Measurements from ENCODE around the gene ZNF594.

ZNF594 gene

DNA sequence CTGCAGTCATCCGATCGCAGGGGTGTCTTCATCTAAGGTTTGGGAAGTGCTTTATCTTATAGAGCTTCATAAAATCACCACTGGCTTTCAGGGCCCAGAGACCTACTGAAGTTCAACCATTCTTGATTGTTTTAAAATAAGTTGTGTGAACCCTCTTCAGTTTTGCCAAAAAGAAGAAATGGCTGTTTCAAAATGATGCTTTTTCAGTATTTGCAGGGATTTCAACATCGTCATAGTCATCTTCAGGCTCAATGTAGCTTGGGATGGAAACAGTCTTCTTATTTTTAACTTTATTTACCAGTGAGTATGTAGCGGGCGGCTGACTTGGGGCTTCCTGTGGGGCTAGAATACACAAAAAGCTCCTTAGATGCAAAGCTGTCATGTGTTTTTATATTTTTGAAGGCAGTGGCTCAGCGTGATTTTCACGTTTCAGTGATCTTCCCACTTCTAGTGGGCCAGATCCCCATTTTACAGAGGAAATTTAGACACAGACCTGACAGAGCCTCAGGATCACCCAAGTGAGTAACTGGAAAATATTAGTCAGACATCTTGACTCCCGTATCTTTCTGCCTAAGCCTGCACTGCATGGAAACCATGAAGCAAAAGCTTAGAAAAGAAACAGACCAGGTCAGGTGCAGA lies 19.1 kb upstream of the ZNF594 start:
- no peak for DNase-seq (ENCODE audit: insufficient read length, low spot score)
- no peak for FAIRE-seq
- TF ChIP-seq, protein P1, sequence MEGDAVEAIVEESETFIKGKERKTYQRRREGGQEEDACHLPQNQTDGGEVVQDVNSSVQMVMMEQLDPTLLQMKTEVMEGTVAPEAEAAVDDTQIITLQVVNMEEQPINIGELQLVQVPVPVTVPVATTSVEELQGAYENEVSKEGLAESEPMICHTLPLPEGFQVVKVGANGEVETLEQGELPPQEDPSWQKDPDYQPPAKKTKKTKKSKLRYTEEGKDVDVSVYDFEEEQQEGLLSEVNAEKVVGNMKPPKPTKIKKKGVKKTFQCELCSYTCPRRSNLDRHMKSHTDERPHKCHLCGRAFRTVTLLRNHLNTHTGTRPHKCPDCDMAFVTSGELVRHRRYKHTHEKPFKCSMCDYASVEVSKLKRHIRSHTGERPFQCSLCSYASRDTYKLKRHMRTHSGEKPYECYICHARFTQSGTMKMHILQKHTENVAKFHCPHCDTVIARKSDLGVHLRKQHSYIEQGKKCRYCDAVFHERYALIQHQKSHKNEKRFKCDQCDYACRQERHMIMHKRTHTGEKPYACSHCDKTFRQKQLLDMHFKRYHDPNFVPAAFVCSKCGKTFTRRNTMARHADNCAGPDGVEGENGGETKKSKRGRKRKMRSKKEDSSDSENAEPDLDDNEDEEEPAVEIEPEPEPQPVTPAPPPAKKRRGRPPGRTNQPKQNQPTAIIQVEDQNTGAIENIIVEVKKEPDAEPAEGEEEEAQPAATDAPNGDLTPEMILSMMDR (IDR thresholded peaks at IDR 0.05; ENCODE audit: insufficient read depth, missing control alignments) = no peak

DNA sequence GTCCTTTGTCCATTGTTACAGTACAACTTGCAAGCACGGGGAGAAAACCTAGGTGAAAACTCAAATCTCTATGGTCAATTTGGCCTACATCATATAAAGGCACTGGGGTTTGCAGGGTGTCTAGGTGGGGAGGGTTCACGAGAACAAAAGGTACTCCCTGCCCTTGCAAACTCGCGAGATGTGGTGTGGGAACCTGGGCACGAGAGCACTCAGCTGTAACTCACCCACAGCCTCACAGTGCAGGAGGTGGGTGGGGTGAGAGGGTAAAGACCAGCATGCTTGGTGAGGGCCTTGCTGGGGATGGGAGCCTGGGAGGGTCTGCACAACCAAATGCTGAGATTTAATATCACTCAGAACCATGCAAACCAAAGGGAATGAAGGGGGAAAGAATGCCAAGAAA lies 18.4 kb upstream of the ZNF594 start:
- TF ChIP-seq, protein P1 (IDR thresholded peaks at IDR 0.05; ENCODE audit: insufficient read depth, missing control alignments) = no peak
- DNase-seq (ENCODE audit: insufficient read length, low spot score) (no peak), FAIRE-seq (no peak)

DNA sequence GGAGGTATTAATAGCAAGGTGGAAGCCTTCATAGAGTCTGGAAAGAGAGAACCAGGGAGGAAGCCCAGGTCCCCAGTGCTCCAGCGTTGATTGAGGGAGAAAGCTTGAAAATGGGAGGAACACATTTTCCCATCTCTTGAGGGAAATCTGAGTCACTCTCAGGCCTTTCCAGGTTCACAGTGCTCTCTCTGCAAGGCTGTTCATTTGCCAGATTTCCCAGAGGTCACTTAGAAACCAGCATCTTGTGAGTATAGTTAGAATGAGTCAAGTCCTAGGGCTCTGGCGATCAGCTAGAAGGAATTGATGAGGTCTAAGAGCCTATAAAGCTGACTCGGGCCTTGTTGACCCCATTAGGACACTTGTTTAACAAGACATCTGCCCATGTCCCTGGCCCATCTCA lies 17.7 kb upstream of the ZNF594 start:
- no peak for FAIRE-seq
- no peak for DNase-seq (ENCODE audit: insufficient read length, low spot score)
- TF ChIP-seq, protein P1 (IDR thresholded peaks at IDR 0.05; ENCODE audit: insufficient read depth, missing control alignments) = no peak

DNA sequence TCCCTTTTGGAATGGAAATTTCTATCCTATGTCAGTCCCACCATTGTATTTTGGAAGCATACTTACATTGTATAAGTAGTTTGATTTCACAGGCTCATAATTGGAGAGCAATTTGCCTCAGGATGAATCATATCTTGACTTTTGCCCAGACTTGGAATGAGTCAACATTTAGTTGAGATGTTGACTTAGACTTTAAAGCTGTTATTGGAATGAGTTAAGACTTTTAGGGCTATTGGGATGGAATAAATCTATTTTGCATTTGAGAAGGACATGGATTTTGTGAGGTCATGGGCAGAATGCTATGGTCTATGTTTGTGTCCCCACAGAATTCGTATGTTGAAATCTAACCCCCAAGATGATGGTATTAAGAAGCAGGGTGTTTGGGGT lies 12.2 kb upstream of the ZNF594 start:
- no peak for FAIRE-seq
- no peak for DNase-seq (ENCODE audit: insufficient read length, low spot score)
- TF ChIP-seq, protein P1 (IDR thresholded peaks at IDR 0.05; ENCODE audit: insufficient read depth, missing control alignments) = no peak

DNA sequence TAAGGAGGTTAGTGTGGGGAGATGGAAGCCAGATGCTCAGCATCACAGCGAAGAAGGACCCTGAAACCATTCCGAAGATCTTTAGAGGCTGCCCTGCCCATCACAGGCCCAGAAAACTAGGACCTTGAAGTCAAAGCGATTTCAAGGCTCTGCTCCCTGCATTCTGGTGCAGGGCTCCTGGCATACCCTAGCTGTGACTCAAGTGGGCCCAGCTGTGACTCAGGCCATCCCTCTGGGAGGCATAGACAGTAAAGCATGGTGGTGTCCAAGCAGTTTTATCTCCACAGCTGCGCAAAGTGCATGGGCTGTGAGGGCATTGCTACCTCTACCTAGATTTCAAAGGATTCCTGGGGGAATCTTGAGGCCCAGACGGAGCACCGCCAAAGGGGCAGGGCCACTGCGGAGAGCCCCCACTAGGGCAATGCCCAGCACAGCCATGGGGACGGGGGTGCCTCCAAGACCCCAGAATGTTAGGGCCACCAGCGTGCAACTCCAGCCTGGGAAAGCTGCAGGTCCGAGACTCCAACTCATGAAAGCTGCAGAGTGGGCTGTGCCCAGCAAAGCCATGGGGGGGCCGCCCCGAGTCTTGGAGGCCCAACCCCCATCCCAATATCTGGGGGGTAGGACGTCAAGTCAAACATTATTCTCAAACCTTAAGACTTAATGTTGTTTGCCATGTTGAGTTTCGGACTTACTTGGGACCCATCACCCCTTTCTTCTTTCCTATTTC lies 11.7 kb upstream of the ZNF594 start:
- DNase-seq (ENCODE audit: insufficient read length, low spot score) (no peak), FAIRE-seq (no peak)
- TF ChIP-seq, protein P1 (IDR thresholded peaks at IDR 0.05; ENCODE audit: insufficient read depth, missing control alignments) = no peak

DNA sequence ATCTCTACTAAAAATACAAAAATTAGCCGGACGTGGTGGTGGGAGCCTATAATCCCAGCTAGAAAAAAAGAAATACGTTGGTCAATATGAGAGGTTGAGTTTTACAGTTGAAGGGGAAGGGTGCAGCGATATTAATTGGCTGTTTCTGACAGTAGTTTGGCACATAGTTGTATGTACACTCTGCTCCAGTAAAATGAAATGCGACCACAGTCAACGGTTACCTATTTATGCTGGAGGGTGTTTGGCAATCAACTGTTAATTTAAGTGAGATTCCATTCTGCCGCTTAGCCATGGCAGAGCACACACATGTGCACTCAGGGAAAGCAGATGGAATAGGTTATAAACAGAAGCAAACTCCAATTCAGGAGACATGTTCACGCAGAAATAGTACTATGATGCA lies 9.3 kb upstream of the ZNF594 start:
- TF ChIP-seq, protein P1 (IDR thresholded peaks at IDR 0.05; ENCODE audit: insufficient read depth, missing control alignments) = no peak
- no peak for DNase-seq (ENCODE audit: insufficient read length, low spot score)
- FAIRE-seq = no peak

DNA sequence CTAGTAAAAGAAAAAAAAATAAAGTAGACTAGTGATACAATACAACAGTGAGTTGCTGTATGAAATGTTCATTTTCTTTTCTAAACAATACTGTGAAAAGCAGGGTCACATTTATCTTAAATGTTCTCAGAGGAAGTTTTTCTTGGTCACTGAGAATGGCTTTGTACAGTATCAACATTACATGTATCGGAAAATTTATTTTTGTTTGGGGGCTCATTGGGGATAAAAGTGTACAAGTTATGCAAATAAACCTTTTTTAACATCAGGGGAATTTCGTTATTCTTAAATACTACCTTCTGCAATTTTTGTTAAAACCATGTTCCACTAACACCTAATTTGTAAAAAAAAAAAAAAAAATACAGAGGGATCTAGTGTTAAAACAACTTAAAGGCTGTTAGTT lies 8.7 kb upstream of the ZNF594 start:
- FAIRE-seq = no peak
- no peak for DNase-seq (ENCODE audit: insufficient read length, low spot score)
- TF ChIP-seq, protein P1 (IDR thresholded peaks at IDR 0.05; ENCODE audit: insufficient read depth, missing control alignments) = no peak
